Suprapubic skin (tissue), 4 donors: ENCODE measurements around the gene PRMT1. TPM values are rescaled to one million over a fixed set of nuclear protein-coding genes. Genes with fewer than 3 reads are reported as not detected.
"Not testable (repeated sequence)": the region's sequence is repeated elsewhere in the genome, so short reads cannot be mapped to it uniquely, and the experiment has no call there.

Experiments used
- DNase-seq, 2 donors: peaks; one replicate each; pipeline ENCODE4 v3.0.0-alpha.2; 2019; ENCODE audit warnings: low spot score in 2 of 2
- H3K27ac ChIP-seq: fragments of 200-600 bp; sonication (generic); one replicate; pipeline ENCODE4 v1.5.1; 2019
- H3K27me3 ChIP-seq: fragments of 200-600 bp; sonication (generic); one replicate; pipeline ENCODE4 v1.5.1; 2019
- H3K36me3 ChIP-seq: fragments of 200-600 bp; sonication (generic); one replicate; pipeline ENCODE4 v1.5.1; 2019
- H3K4me1 ChIP-seq: fragments of 200-600 bp; sonication (generic); one replicate; pipeline ENCODE4 v1.5.1; 2019
- H3K4me3 ChIP-seq: fragments of 200-600 bp; sonication (generic); one replicate; pipeline ENCODE4 v1.5.1; 2019; ENCODE audit warnings: mild to moderate bottlenecking
- H3K9me3 ChIP-seq: fragments of 200-600 bp; sonication (generic); one replicate; pipeline ENCODE4 v1.5.1; 2019
- EP300 ChIP-seq: sonication (generic); formaldehyde crosslinking; IDR thresholded peaks from one replicate; pipeline ENCODE4 v1.6.1; 2017; ENCODE audit warnings: antibody characterized with exemption
- POLR2A ChIP-seq, 2 donors: fragments of 450-650 bp; IDR thresholded peaks; one replicate each; pipeline ENCODE4 v1.6.1; 2017; ENCODE audit warnings: antibody characterized with exemption in 2 of 2, mild to moderate bottlenecking in 2 of 2, moderate library complexity in 2 of 2
- POLR2AphosphoS5 ChIP-seq, 3 donors: sonication (generic); formaldehyde crosslinking; IDR thresholded peaks; one replicate each; pipeline ENCODE4 v1.6.1; 2017; ENCODE audit warnings: antibody characterized with exemption in 3 of 3
- WGBS: methylation state at CpG from one replicate; pipeline ENCODE4 v1.1.5; 2018; 5-methylcytosine and 5-hydroxymethylcytosine counted together
- total RNA-seq, 4 donors: library from RNA; depleted of rRNA; stranded (reverse); fragments of >200 nt; gene quantifications; one replicate each; pipeline ENCODE4 v1.1.0, GENCODE V29; 2016
- TF ChIP-seq, protein P1 (sequence below), 2 donors: fragments of 200-600 bp in 1 of 2; fragments of 450-650 bp in 1 of 2; sonication (generic) in 1 of 2; IDR thresholded peaks; one replicate each; pipeline ENCODE4 v1.5.1; 2016 to 2019; ENCODE audit warnings: antibody characterized with exemption in 2 of 2, mild to moderate bottlenecking in 1 of 2, moderate library complexity in 1 of 2

PRMT1 gene
- total RNA-seq, result 100 to 1,000 TPM; 101 to 142 (median 112) TPM

DNA sequence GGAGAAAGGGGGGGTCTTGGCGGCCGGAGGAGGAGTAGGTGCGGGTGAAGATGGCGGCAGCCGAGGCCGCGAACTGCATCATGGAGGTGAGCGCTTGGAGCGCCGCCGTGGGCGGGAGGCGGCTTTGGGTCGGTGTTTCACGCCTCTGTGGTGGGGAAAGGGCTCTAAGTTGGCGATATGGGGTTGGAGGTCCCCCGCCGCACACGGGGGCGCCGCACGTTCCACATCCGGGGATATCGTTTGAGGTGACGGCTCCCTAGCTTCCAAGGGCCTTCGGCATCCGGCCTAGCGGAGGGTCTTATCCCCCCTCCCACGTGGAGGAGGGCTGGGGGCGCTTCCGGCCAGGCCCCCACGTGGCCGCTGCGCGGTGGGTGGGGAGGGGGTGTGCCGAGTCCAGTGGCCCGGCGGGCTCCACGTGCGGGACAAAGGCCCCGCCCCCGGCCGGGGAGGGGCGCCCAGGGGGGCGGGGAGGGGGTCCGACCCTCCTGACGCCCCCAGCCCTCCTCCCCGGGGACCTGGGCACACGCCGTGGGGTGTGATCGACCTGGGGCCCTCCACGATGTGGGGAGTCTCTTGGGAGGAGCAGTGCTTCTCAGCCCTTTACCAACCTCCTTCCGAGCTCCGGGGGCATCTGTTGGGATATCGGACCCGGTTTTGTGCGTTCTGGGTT is at the start of gene PRMT1:
Gene PRMT1, plus strand, starts transcription at position 41 of the 670 bp plus-strand sequence. Its CDS starts 10 bp downstream, at position 51.
- Histone ChIP-seq H3K4me3 (peak within 1 kb of the TSS; percentile 96), H3K36me3 (peaks cover 10% of the 10 kb centered on the region), H3K27me3 (no peaks in the 10 kb centered on the region), H3K9me3 (no peaks in the 10 kb centered on the region), H3K27ac (peak within 1 kb of the TSS; percentile 95), H3K4me1 (peaks cover 42% of the 10 kb centered on the region)
- no peak for DNase-seq
- WGBS, result 1% methylated on average over 17 of the region's 57 CpGs
- TF ChIP-seq POLR2AphosphoS5 (IDR thresholded peaks at IDR 0.05) (no peak), POLR2A (IDR thresholded peaks at IDR 0.05) (peak in 1 of 2 donors; percentile 74)
- TF ChIP-seq, protein P1, sequence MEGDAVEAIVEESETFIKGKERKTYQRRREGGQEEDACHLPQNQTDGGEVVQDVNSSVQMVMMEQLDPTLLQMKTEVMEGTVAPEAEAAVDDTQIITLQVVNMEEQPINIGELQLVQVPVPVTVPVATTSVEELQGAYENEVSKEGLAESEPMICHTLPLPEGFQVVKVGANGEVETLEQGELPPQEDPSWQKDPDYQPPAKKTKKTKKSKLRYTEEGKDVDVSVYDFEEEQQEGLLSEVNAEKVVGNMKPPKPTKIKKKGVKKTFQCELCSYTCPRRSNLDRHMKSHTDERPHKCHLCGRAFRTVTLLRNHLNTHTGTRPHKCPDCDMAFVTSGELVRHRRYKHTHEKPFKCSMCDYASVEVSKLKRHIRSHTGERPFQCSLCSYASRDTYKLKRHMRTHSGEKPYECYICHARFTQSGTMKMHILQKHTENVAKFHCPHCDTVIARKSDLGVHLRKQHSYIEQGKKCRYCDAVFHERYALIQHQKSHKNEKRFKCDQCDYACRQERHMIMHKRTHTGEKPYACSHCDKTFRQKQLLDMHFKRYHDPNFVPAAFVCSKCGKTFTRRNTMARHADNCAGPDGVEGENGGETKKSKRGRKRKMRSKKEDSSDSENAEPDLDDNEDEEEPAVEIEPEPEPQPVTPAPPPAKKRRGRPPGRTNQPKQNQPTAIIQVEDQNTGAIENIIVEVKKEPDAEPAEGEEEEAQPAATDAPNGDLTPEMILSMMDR (IDR thresholded peaks at IDR 0.05), result no peak

DNA sequence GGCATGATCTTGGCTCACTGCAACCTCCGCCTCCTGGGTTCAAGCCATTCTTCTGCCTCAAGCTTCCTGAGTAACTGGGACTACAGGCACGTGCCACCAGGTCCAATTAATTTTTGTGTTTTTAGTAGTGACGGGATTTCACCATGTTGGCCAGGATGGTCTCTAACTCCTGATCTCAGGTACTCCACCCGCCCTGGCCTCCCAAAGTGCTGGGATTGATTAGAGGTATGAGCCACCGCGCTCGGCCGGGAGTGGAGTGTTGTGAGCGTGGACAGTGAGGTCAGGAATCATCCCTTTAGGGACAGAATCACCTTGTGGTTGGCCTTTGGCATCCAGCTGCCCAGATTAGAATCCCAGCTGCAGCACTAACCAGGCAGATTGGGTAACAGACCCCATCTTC is 47.4 kb upstream of the PRMT1 start:
- H3K4me1 ChIP-seq, result peaks cover 27% of the 10 kb centered on the region
- H3K27ac ChIP-seq, result no peak overlapping the region
- DNase-seq, result no peak
- H3K4me3 ChIP-seq, result no peak overlapping the region
- H3K9me3 ChIP-seq, result no peaks in the 10 kb centered on the region
- TF ChIP-seq POLR2A (IDR thresholded peaks at IDR 0.05) (no peak), POLR2AphosphoS5 (IDR thresholded peaks at IDR 0.05) (no peak), EP300 (no peak)
- TF ChIP-seq, protein P1 (IDR thresholded peaks at IDR 0.05), result no peak
- 73% methylated on average over 9 of the region's 9 CpGs for WGBS
- no peaks in the 10 kb centered on the region for H3K27me3 ChIP-seq
- H3K36me3 ChIP-seq, result peaks cover 32% of the 10 kb centered on the region

DNA sequence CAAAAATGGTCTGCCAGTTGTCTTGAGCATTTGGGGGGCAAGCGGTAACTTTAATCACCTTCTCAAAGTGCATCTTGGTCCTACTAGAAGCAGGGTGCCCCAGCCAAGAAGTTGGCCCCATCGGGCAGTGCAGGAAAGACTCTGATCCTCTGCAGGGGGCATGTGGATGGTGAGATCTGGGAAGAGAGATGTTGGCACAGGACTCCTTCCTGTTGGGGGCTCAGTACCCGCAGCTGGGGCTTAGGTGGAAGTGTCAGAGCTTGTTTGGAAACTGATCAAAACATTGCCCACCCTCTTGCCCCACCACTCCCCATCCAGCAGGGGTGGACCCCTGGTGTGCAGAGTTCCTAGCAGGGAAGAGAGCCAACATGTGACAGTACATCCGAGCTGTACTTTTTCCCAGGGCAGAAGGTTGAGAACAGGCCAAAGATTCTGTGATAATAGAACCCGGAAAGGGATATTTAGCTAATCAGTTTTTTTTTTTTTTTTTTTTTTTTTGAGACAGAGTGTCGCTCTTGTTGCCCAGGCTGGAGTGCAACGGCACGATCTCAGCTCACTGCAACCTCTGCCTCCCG is 46.0 kb upstream of the PRMT1 start:
- H3K9me3 ChIP-seq, result no peaks in the 10 kb centered on the region
- no peak for TF ChIP-seq POLR2AphosphoS5 (IDR thresholded peaks at IDR 0.05)
- TF ChIP-seq EP300, result no peak
- TF ChIP-seq, protein P1 (IDR thresholded peaks at IDR 0.05), result no peak
- no peak for TF ChIP-seq POLR2A (IDR thresholded peaks at IDR 0.05)
- H3K4me3 ChIP-seq, result no peak overlapping the region
- 19% methylated on average over 9 of the region's 9 CpGs for WGBS
- H3K27me3 ChIP-seq, result no peaks in the 10 kb centered on the region
- peaks cover 24% of the 10 kb centered on the region for H3K36me3 ChIP-seq
- peak overlapping the region; percentile 44 for H3K27ac ChIP-seq
- DNase-seq, result no peak
- H3K4me1 ChIP-seq, result peaks cover 36% of the 10 kb centered on the region

DNA sequence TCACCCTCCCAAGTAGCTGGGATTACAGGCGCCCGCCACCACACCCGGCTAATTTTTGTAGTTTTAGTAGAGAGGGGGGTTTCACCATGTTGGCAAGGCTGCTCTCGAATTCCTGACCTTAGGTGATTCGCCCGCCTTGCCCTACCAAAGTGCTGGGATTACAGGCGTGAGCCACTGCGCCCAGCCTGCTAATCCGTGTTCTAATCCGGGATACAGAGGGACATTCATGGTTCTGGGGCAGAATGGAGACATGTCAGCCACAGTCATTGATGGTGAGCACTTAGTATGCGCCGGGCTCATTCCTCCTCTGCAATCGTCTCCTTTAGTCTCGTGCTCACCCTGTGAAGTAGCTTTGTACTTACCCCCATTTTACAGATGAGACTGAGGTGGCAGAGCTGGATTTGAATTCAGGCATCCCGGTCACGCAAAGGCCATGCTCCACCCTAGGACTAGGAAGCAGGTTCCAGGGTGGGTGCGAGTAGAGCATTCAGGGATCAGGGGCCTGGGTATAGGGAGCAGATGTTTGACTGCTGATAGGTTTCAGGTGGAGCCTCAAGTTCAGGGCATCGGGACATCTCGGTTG is 45.4 kb upstream of the PRMT1 start:
- H3K36me3 ChIP-seq, result peaks cover 18% of the 10 kb centered on the region
- no peaks in the 10 kb centered on the region for H3K9me3 ChIP-seq
- 66% methylated on average over 19 of the region's 19 CpGs for WGBS
- H3K27ac ChIP-seq, result no peak overlapping the region
- H3K27me3 ChIP-seq, result no peaks in the 10 kb centered on the region
- peaks cover 42% of the 10 kb centered on the region for H3K4me1 ChIP-seq
- no peak for TF ChIP-seq POLR2A (IDR thresholded peaks at IDR 0.05)
- TF ChIP-seq POLR2AphosphoS5 (IDR thresholded peaks at IDR 0.05), result no peak
- TF ChIP-seq EP300, result no peak
- TF ChIP-seq, protein P1 (IDR thresholded peaks at IDR 0.05), result no peak
- no peak overlapping the region for H3K4me3 ChIP-seq
- no peak for DNase-seq

DNA sequence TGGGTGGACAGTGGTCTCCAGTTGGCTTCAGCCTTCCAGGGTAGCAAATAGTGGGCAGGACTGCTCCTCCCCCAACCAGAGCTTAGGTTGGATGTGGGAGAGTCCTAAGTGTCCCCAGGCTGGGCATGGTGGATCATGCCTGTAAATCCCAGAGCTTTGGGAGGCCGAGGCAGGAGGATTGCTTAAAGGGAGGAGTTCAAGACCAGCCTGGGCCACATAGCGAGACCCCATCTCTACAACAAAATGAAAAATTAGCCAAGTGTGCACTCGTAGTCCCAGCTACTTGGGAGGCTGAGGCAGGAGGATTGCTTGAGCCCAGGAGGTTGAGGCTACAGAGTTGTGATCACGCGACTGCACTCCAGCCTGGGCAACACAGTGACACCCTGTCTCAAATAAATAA is 44.5 kb upstream of the PRMT1 start:
- Histone ChIP-seq H3K27me3 (no peaks in the 10 kb centered on the region), H3K36me3 (peaks cover 10% of the 10 kb centered on the region), H3K9me3 (no peaks in the 10 kb centered on the region), H3K4me1 (peaks cover 47% of the 10 kb centered on the region), H3K27ac (no peak overlapping the region), H3K4me3 (no peak overlapping the region)
- 97% methylated on average over 5 of the region's 5 CpGs for WGBS
- DNase-seq, result no peak
- no peak for TF ChIP-seq EP300
- no peak for TF ChIP-seq POLR2A (IDR thresholded peaks at IDR 0.05)
- no peak for TF ChIP-seq POLR2AphosphoS5 (IDR thresholded peaks at IDR 0.05)
- TF ChIP-seq, protein P1 (IDR thresholded peaks at IDR 0.05), result no peak

DNA sequence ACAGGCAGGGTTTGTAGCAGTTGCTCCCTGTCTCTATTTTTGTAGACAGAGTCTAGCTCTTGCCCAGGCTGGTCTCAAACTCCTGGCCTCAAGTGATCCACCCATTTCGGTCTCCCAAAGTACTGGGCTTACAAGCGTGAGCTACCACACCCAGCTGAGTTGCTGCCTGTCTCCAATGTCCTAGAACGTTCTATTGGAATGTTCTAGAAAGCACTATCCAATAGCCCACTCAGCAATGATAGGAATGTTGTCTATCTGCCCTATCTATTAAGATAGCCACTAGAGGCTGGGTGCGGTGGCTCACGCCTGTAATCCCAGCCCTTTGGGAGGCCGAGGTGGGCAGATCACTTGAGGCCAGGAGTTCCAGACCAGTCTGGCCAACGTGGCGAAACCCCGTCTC is 43.8 kb upstream of the PRMT1 start:
- not testable (repeated sequence) for H3K9me3 ChIP-seq, DNase-seq, H3K27me3 ChIP-seq, H3K4me3 ChIP-seq, H3K36me3 ChIP-seq
- Histone ChIP-seq H3K27ac (peak overlapping the region; percentile 27), H3K4me1 (peaks cover 54% of the 10 kb centered on the region)
- WGBS, result 49% methylated on average over 9 of the region's 9 CpGs
